H1 (cell line): ENCODE results near the gene SCARB2. TPM values are rescaled to one million over a fixed set of nuclear protein-coding genes. Genes with fewer than 3 reads are reported as not detected.

Experiments used
- JUN ChIP-seq: IDR thresholded peaks from 2 replicates; pipeline ENCODE4 v1.6.1; 2011; ENCODE audit warnings: low read depth, mild to moderate bottlenecking, improper control_type of control experiment, low read length
- MAFK ChIP-seq: IDR thresholded peaks from 2 replicates; pipeline ENCODE4 v1.6.1; 2012; ENCODE audit warnings: low read depth, mild to moderate bottlenecking, improper control_type of control experiment, low read length
- MAX ChIP-seq: IDR thresholded peaks from 2 replicates; pipeline ENCODE4 v1.6.1; 2012; ENCODE audit warnings: inconsistent platforms
- TBP ChIP-seq: IDR thresholded peaks from 2 replicates; pipeline ENCODE4 v1.6.1; 2011; ENCODE audit warnings: low read depth, low read length, improper control_type of control experiment
- YY1 ChIP-seq: IDR thresholded peaks from 2 replicates; pipeline ENCODE4 v1.6.1; 2011; ENCODE audit warnings: low read depth, mild to moderate bottlenecking, low read length
- polyA plus RNA-seq, 7 experiments: library from polyadenylated mRNA; depleted of rRNA in 3 of 7; stranded (reverse) in 5 of 7; unstranded in 2 of 7; fragments of >200 nt in 5 of 7; fragments of 200-250 nt in 2 of 7; gene quantifications; 1 replicate in 5 of 7; 2 replicates in 1 of 7; 4 replicates in 1 of 7; pipeline versions ENCODE4 v1.2.1 to v1.2.3, GENCODE V29; 2011 to 2013; ENCODE audit warnings: missing spikeins in 2 of 7, mixed read lengths in 2 of 7
- total RNA-seq: library from RNA; stranded (reverse); fragmentation: NEBNext Ultra II Directional; extraction: Animal tissue kit (Norgen Biotek cat#: 25700); gene quantifications from 2 replicates; pipeline ENCODE4 v1.2.1, GENCODE V29; 2021

The SCARB2 gene
- total and polyA plus RNA-seq, 2 of the 8 experiments (the other 6 are each of a cell fraction or from before 2014, with no cell fraction given) = 18.5 to 35.7 TPM

DNA sequence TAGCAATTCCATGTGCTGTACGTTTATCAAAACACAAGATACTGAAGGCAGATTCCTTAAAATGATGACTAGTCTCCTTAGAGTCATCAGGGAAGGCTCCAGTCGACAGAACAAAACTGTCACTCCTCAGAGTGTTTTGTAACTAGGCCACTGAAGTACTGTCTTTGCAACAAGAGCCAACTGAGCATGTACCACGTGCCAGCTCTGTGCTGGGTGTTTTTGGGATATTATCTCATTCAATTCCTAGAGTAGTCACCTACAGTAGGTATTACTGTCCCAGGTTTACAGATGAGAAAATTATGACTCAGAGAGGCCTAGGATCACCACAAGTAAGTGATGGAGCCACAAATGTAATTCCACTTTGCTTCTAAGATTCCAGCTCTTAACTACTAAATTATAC is 47.1 kb downstream of the SCARB2 start (continued):
- no peak for TF ChIP-seq JUN
- no peak for TF ChIP-seq TBP
- TF ChIP-seq MAFK = no peak
- TF ChIP-seq YY1 = no peak
- no peak for TF ChIP-seq MAX
